Stimulated activated CD8-positive, alpha-beta memory T cell treated with anti-CD3 and anti-CD28 coated beads, Interleukin-15, amount 100 ng/mL, for 24 hours (primary cell): ENCODE measurements around the gene TEAD4.
"Not testable (repeated sequence)": the region's sequence is repeated elsewhere in the genome, so short reads cannot be mapped to it uniquely, and the experiment has no call there.

Source experiments
- DNase-seq: peaks from one replicate; pipeline ENCODE4 v3.0.0-alpha.2; 2020; ENCODE audit warnings: low read depth

Gene TEAD4

GRCh38 chr12:3048540-3048939 lies 89.3 kb downstream of the TEAD4 start:
- no peak for DNase-seq

GRCh38 chr12:3049176-3049575 lies 90.0 kb downstream of the TEAD4 start:
- no peak for DNase-seq

- DNase-seq: no peak
These were observed 90.5 kb downstream of the TEAD4 start for GRCh38 chr12:3049611-3050249.

- DNase-seq: no peak
These were observed 95.2 kb downstream of the TEAD4 start for GRCh38 chr12:3054374-3054773.

- DNase-seq: no peak
These were observed 96.0 kb downstream of the TEAD4 start for GRCh38 chr12:3055026-3055703.

GRCh38 chr12:3055704-3056467 lies 96.7 kb downstream of the TEAD4 start:
- no peak for DNase-seq

- DNase-seq: no peak
These were observed 101.9 kb downstream of the TEAD4 start for GRCh38 chr12:3061059-3061458.

GRCh38 chr12:3061501-3062215 lies 102.5 kb downstream of the TEAD4 start:
- no peak for DNase-seq

- DNase-seq: no peak
These were observed 106.1 kb downstream of the TEAD4 start for GRCh38 chr12:3065300-3065699.

- DNase-seq: not testable (repeated sequence)
These were observed 106.6 kb downstream of the TEAD4 start for GRCh38 chr12:3065846-3066245.

GRCh38 chr12:3069714-3070113 lies 110.5 kb downstream of the TEAD4 start:
- no peak for DNase-seq

- no peak for DNase-seq
These were observed 111.9 kb downstream of the TEAD4 start for GRCh38 chr12:3071107-3071506.

GRCh38 chr12:3071710-3072109 lies 112.5 kb downstream of the TEAD4 start:
- DNase-seq: no peak

- peak; percentile 77 for DNase-seq
These were observed 114.4 kb downstream of the TEAD4 start for GRCh38 chr12:3073438-3074250.

- no peak for DNase-seq
These were observed 116.1 kb downstream of the TEAD4 start for GRCh38 chr12:3075315-3075714.

GRCh38 chr12:3076730-3077571 lies 117.8 kb downstream of the TEAD4 start, which contains the start of gene TSPAN9:
TSPAN9 (plus strand) TSS chr12:3077379; CDS start chr12:3201194, 123,815 bp downstream.
- peak; percentile 38 for DNase-seq

GRCh38 chr12:3077572-3078081 lies 118.4 kb downstream of the TEAD4 start:
- DNase-seq: no peak

GRCh38 chr12:3078086-3078820 lies 119.1 kb downstream of the TEAD4 start:
- DNase-seq: no peak

GRCh38 chr12:3081091-3081490 lies 121.9 kb downstream of the TEAD4 start:
- no peak for DNase-seq

- DNase-seq: no peak
These were observed 122.7 kb downstream of the TEAD4 start for GRCh38 chr12:3081886-3082285.
